Measurements from ENCODE around the gene CCDC71.

- TF ChIP-seq POLR2AphosphoS5 (IDR thresholded peaks at IDR 0.05) (no peak), POLR2A (IDR thresholded peaks at IDR 0.05) (no peak), CTCF (IDR thresholded peaks at IDR 0.05) (no peak), EP300 (IDR thresholded peaks at IDR 0.05) (no peak)
Measured at GRCh38 chr3:49157289-49157688, 8.8 kb downstream of the CCDC71 start.
